ENCODE results near the gene LRMDA. TPM values are rescaled to one million over a fixed set of nuclear protein-coding genes. Genes with fewer than 3 reads are reported as not detected.

Gene LRMDA
- total RNA-seq, 4 donors from 2014 or later = 9.8 to 18.6 (median 15.8) TPM

- 100% methylated on average over 1 of the region's 1 CpG for WGBS, 2 donors
- no peaks in the 10 kb centered on the region for H3K36me3 ChIP-seq
- no peak overlapping the region for H3K27ac ChIP-seq
- DNase-seq (ENCODE audit: low spot score in 2 of 2) = no peak
- H3K9me3 ChIP-seq = peaks cover 0 to 5% (median 0%) of the 10 kb centered on the region in 4 donors
- H3K4me3 ChIP-seq = no peak overlapping the region
- H3K27me3 ChIP-seq = no peaks in the 10 kb centered on the region
- no peak for TF ChIP-seq EP300 (IDR thresholded peaks at IDR 0.05)
- TF ChIP-seq, protein P1, sequence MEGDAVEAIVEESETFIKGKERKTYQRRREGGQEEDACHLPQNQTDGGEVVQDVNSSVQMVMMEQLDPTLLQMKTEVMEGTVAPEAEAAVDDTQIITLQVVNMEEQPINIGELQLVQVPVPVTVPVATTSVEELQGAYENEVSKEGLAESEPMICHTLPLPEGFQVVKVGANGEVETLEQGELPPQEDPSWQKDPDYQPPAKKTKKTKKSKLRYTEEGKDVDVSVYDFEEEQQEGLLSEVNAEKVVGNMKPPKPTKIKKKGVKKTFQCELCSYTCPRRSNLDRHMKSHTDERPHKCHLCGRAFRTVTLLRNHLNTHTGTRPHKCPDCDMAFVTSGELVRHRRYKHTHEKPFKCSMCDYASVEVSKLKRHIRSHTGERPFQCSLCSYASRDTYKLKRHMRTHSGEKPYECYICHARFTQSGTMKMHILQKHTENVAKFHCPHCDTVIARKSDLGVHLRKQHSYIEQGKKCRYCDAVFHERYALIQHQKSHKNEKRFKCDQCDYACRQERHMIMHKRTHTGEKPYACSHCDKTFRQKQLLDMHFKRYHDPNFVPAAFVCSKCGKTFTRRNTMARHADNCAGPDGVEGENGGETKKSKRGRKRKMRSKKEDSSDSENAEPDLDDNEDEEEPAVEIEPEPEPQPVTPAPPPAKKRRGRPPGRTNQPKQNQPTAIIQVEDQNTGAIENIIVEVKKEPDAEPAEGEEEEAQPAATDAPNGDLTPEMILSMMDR (IDR thresholded peaks at IDR 0.05) = no peak
- no peak for TF ChIP-seq POLR2A (IDR thresholded peaks at IDR 0.05)
- no peaks in the 10 kb centered on the region for H3K4me1 ChIP-seq
Measured at GRCh38 chr10:76168437-76168836, 737.0 kb downstream of the LRMDA start.

DNA sequence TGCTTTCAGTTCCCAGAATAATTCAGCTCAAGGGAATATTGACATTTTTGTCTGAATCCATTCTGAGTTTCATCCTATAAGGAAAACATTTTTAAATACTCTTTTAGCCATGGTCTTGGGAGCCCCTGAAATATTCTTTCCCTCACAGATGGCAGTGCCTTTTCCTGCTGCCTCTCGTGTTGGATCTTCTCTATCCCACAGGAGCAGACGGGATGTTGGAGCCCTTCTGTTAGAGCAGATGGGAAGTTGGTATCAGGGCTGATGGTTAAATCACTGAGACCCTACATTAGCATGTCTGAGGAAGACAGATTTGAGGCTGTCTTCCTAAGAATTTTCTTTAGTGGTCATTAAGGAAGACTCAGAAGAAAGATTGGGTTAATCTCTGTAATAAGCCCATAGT is 737.8 kb downstream of the LRMDA start:
- H3K4me3 ChIP-seq = no peak overlapping the region
- no peak for DNase-seq (ENCODE audit: low spot score in 2 of 2)

GRCh38 chr10:76172020-76172419 is 740.6 kb downstream of the LRMDA start:
- DNase-seq (ENCODE audit: low spot score in 2 of 2) = no peak
- Histone ChIP-seq H3K9me3 (no peaks in the 10 kb centered on the region), H3K36me3 (no peaks in the 10 kb centered on the region), H3K4me3 (no peak overlapping the region), H3K27me3 (no peaks in the 10 kb centered on the region), H3K4me1 (no peaks in the 10 kb centered on the region), H3K27ac (no peak overlapping the region)
- TF ChIP-seq EP300 (IDR thresholded peaks at IDR 0.05) = no peak
- TF ChIP-seq, protein P1 (IDR thresholded peaks at IDR 0.05) = no peak
- no peak for TF ChIP-seq POLR2A (IDR thresholded peaks at IDR 0.05)
- WGBS, 2 donors = 90 to 96% methylated on average over 2 of the region's 2 CpGs

More for the DNA sequence above, 737.8 kb downstream of the LRMDA start:
- TF ChIP-seq, protein P1 (IDR thresholded peaks at IDR 0.05) = no peak
- no peaks in the 10 kb centered on the region for H3K4me1 ChIP-seq
- H3K36me3 ChIP-seq = no peaks in the 10 kb centered on the region
- no peak overlapping the region for H3K27ac ChIP-seq
- peaks cover 0 to 5% (median 0%) of the 10 kb centered on the region in 4 donors for H3K9me3 ChIP-seq
- WGBS, 2 donors = 75 to 94% methylated on average over 2 of the region's 2 CpGs
- no peaks in the 10 kb centered on the region for H3K27me3 ChIP-seq

DNA sequence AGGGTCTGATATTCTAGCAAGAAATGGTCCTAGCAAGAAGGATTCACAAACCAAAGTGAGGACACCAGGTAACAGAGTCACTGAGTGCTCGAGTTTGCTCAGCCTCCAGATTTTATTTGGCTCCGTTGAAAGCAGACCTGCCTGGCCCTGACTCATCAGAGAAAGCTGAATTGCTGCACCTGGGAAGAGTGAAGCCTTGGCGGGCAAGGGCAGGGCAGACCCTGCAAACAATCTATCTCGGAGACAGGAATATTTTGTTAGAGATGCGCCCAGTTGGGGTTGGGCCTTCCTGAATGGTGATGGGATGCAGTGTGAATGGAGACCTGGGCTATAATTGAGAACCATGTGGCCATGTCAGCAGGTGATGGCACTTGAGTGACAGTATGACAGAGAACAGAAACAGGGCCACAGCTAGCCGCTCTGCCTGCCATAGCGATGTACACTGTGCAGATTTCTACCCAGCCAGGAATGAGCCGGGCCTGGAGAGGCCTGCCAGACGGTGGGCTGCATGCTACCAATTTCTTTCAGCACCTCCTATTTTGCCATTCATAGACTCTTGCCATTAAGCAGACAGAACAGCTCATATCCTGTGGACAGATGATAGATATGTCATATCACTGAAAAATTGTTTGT is 744.2 kb downstream of the LRMDA start:
- H3K4me1 ChIP-seq = no peaks in the 10 kb centered on the region
- 90 to 93% methylated on average over 9 of the region's 9 CpGs for WGBS, 2 donors
- H3K27ac ChIP-seq = no peak overlapping the region
- no peak for DNase-seq (ENCODE audit: low spot score in 2 of 2)
- no peak overlapping the region for H3K4me3 ChIP-seq
- H3K36me3 ChIP-seq = no peaks in the 10 kb centered on the region
- H3K9me3 ChIP-seq = no peaks in the 10 kb centered on the region
- TF ChIP-seq EP300 (IDR thresholded peaks at IDR 0.05) (no peak), POLR2A (IDR thresholded peaks at IDR 0.05) (no peak)
- TF ChIP-seq, protein P1 (IDR thresholded peaks at IDR 0.05) = no peak
- H3K27me3 ChIP-seq = no peaks in the 10 kb centered on the region

GRCh38 chr10:76176166-76176550 is 744.7 kb downstream of the LRMDA start:
- H3K9me3 ChIP-seq = no peaks in the 10 kb centered on the region
- no peaks in the 10 kb centered on the region for H3K36me3 ChIP-seq
- WGBS, 2 donors = 98% methylated on average over 9 of the region's 9 CpGs
- DNase-seq (ENCODE audit: low spot score in 2 of 2) = no peak
- H3K4me3 ChIP-seq = no peak overlapping the region
- H3K4me1 ChIP-seq = no peaks in the 10 kb centered on the region
- TF ChIP-seq POLR2A (IDR thresholded peaks at IDR 0.05) (no peak), EP300 (IDR thresholded peaks at IDR 0.05) (no peak)
- TF ChIP-seq, protein P1 (IDR thresholded peaks at IDR 0.05) = no peak
- no peak overlapping the region for H3K27ac ChIP-seq
- no peaks in the 10 kb centered on the region for H3K27me3 ChIP-seq

All from tibial nerve (tissue), 4 donors.